ENCODE measurements around the gene ANKRD40. TPM values are rescaled to one million over a fixed set of nuclear protein-coding genes. Genes with fewer than 3 reads are reported as not detected.
"Not testable (repeated sequence)": the region's sequence is repeated elsewhere in the genome, so short reads cannot be mapped to it uniquely, and the experiment has no call there.

Gene ANKRD40
- total and polyA plus RNA-seq, 5 experiments from 2014 or later: 2.8 to 39.5 (median 5.2) TPM

DNA sequence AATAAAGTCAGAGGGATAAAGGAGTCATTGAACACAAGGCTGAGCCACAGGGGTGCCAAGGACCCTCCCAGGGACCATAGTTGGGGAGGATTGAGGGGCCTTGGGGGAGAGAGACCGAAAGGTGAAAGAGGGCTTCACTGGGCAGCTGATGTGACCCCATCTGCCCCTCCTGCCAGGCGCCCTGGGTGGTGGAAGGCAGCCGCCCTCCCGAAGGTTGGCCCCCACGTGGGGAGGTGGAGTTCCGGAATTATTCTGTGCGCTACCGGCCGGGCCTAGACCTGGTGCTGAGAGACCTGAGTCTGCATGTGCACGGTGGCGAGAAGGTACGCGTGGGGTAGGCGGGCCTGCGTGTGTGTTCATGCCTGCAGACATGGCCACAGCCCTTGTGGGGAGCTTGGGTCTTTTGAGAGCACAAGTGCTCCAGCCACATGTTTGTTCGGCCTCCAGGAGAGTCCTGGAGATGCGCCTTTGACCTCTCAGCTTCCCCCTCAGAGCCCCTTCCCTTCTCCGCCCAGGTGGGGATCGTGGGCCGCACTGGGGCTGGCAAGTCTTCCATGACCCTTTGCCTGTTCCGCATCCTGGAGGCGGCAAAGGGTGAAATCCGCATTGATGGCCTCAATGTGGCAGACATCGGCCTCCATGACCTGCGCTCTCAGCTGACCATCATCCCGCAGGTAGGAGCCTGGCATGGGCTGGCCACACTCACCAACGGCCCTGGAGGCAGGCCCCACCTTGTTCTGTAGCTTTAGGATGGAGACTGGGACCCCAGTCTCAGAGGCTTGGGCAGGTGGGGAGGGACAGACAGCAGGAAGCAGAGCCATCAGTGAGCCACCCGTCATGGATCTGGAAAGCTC lies 24.1 kb downstream of the ANKRD40 start:
- Mint-ChIP-seq H3K9me3 (no peaks in the 10 kb centered on the region), H3K4me1 (peaks cover 2 to 7% (median 5%) of the 10 kb centered on the region in 4 donors), H3K36me3 (no peaks in the 10 kb centered on the region), H3K27ac (no peak overlapping the region), H3K27me3 (peaks cover 8 to 31% (median 19%) of the 10 kb centered on the region in 5 donors), H3K4me3 (no peak overlapping the region)
- POLR2A ChIA-PET: no interaction called here
- ATAC-seq (no peak), DNase-seq (no peak)

DNA sequence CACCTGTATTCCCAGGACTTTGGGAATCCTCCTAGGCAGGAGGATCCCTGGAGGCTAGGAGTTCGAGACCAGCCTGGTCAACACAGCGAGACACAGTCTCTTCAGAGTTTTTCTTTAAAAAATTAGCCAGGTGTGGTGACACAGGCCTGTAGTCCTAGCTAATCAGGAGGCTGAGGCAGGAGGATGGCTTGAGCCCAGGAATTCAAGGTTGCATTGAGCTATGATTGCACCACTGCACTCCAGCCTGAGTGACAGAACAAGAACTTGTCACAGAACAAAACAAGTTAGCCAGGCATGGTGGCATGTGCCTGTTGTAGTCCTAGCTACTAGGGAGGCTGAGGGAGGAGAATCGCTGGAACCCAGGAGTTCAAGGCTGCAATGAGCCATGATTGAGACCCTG lies 24.8 kb downstream of the ANKRD40 start:
- Mint-ChIP-seq H3K9me3 (no peaks in the 10 kb centered on the region), H3K4me3 (no peak overlapping the region), H3K27me3 (peaks cover 8 to 31% (median 19%) of the 10 kb centered on the region in 5 donors), H3K4me1 (peaks cover 2 to 7% (median 5%) of the 10 kb centered on the region in 4 donors), H3K27ac (no peak overlapping the region), H3K36me3 (no peaks in the 10 kb centered on the region)
- ATAC-seq (no peak), DNase-seq (no peak)
- POLR2A ChIA-PET: no interaction called here

GRCh38 chr17:50682441-50682840 lies 25.3 kb downstream of the ANKRD40 start:
- Mint-ChIP-seq H3K27me3 (peaks cover 8 to 31% (median 19%) of the 10 kb centered on the region in 5 donors), H3K9me3 (no peaks in the 10 kb centered on the region), H3K4me3 (no peak overlapping the region), H3K4me1 (peaks cover 2 to 7% (median 5%) of the 10 kb centered on the region in 4 donors), H3K36me3 (no peaks in the 10 kb centered on the region), H3K27ac (no peak overlapping the region)
- DNase-seq (no peak), ATAC-seq (no peak)
- POLR2A ChIA-PET: no interaction called here

GRCh38 chr17:50681263-50682200 lies 26.2 kb downstream of the ANKRD40 start:
- no peaks in the 10 kb centered on the region for H3K36me3 Mint-ChIP-seq
- peak overlapping the region in 1 of 10 donors; percentile 56 for H3K4me3 Mint-ChIP-seq
- H3K9me3 Mint-ChIP-seq: no peaks in the 10 kb centered on the region
- POLR2A ChIA-PET: no interaction called here
- H3K4me1 Mint-ChIP-seq: peaks cover 2 to 7% (median 5%) of the 10 kb centered on the region in 4 donors
- ATAC-seq (no peak), DNase-seq (no peak)
- H3K27ac Mint-ChIP-seq: peak overlapping the region in 3 of 10 donors; percentile 8 to 58 (median 48)
- peaks cover 8 to 31% (median 18%) of the 10 kb centered on the region in 5 donors for H3K27me3 Mint-ChIP-seq

- H3K9me3 Mint-ChIP-seq, POLR2A ChIA-PET, H3K36me3 Mint-ChIP-seq, H3K4me1 Mint-ChIP-seq, ATAC-seq, DNase-seq, H3K27ac Mint-ChIP-seq: not testable (repeated sequence)
- peak overlapping the region in 1 of 10 donors; percentile 56 for H3K4me3 Mint-ChIP-seq
- peaks cover 8 to 31% (median 17%) of the 10 kb centered on the region in 5 donors for H3K27me3 Mint-ChIP-seq
Observed at GRCh38 chr17:50680543-50681262, 27.0 kb downstream of the ANKRD40 start.

GRCh38 chr17:50680126-50680525 lies 27.6 kb downstream of the ANKRD40 start:
- no peaks in the 10 kb centered on the region for H3K9me3 Mint-ChIP-seq
- H3K36me3 Mint-ChIP-seq: no peaks in the 10 kb centered on the region
- ATAC-seq (no peak), DNase-seq (no peak)
- POLR2A ChIA-PET: no interaction called here
- H3K27me3 Mint-ChIP-seq: peaks cover 7 to 31% (median 17%) of the 10 kb centered on the region in 5 donors
- peaks cover 2 to 7% (median 5%) of the 10 kb centered on the region in 4 donors for H3K4me1 Mint-ChIP-seq
- H3K4me3 Mint-ChIP-seq: no peak overlapping the region
- peak overlapping the region in 1 of 10 donors; percentile 42 for H3K27ac Mint-ChIP-seq

- Mint-ChIP-seq H3K27ac (no peak overlapping the region), H3K36me3 (no peaks in the 10 kb centered on the region), H3K27me3 (peaks cover 7 to 31% (median 17%) of the 10 kb centered on the region in 5 donors), H3K4me3 (no peak overlapping the region), H3K4me1 (peaks cover 2 to 7% (median 5%) of the 10 kb centered on the region in 4 donors), H3K9me3 (no peaks in the 10 kb centered on the region)
- ATAC-seq (no peak), DNase-seq (no peak)
- POLR2A ChIA-PET: no interaction called here
Observed at GRCh38 chr17:50679008-50679544, 28.6 kb downstream of the ANKRD40 start.

- H3K9me3 Mint-ChIP-seq: no peaks in the 10 kb centered on the region
Observed at GRCh38 chr17:50677851-50678375, 29.8 kb downstream of the ANKRD40 start.

GRCh38 chr17:50676065-50676975 lies 31.4 kb downstream of the ANKRD40 start:
- Mint-ChIP-seq H3K36me3 (no peaks in the 10 kb centered on the region), H3K9me3 (no peaks in the 10 kb centered on the region), H3K27me3 (peaks cover 6 to 20% (median 13%) of the 10 kb centered on the region in 5 donors), H3K4me1 (peaks cover under 1 to 3% (median 3%) of the 10 kb centered on the region in 4 donors), H3K27ac (peak overlapping the region in 1 of 10 donors; percentile 32), H3K4me3 (no peak overlapping the region)
- POLR2A ChIA-PET: no interaction called here
- no peak for DNase-seq
- ATAC-seq: no peak

More at GRCh38 chr17:50677851-50678375, 29.8 kb downstream of the ANKRD40 start:
- Mint-ChIP-seq H3K4me1 (peaks cover 2 to 7% (median 5%) of the 10 kb centered on the region in 4 donors), H3K27me3 (peaks cover 7 to 31% (median 17%) of the 10 kb centered on the region in 5 donors), H3K27ac (peak overlapping the region in 1 of 10 donors; percentile 27), H3K4me3 (no peak overlapping the region), H3K36me3 (no peaks in the 10 kb centered on the region)
- ATAC-seq: no peak
- DNase-seq: no peak
- POLR2A ChIA-PET: no interaction called here

DNA sequence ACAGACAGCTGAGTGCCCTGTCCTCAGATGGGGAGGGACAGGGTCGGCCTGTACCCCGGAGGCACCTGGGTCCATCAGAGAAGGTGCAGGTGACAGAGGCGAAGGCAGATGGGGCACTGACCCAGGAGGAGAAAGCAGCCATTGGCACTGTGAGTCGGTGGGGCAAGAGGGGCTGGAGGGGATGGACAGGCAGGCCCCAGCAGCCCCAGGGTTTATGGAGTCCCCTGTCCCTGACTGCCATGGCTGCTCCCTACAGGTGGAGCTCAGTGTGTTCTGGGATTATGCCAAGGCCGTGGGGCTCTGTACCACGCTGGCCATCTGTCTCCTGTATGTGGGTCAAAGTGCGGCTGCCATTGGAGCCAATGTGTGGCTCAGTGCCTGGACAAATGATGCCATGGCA lies 32.1 kb downstream of the ANKRD40 start:
- POLR2A ChIA-PET: no interaction called here
- Mint-ChIP-seq H3K36me3 (no peaks in the 10 kb centered on the region), H3K9me3 (no peaks in the 10 kb centered on the region), H3K27ac (no peak overlapping the region), H3K4me1 (peaks cover 0 to 2% (median 0%) of the 10 kb centered on the region in 4 donors), H3K4me3 (no peak overlapping the region), H3K27me3 (peaks cover 4 to 13% (median 9%) of the 10 kb centered on the region in 5 donors)
- ATAC-seq (no peak), DNase-seq (no peak)

- peaks cover 0 to 2% (median 0%) of the 10 kb centered on the region in 4 donors for H3K4me1 Mint-ChIP-seq
- no peaks in the 10 kb centered on the region for H3K9me3 Mint-ChIP-seq
- peaks cover 2 to 9% (median 8%) of the 10 kb centered on the region in 5 donors for H3K27me3 Mint-ChIP-seq
- no peak overlapping the region for H3K4me3 Mint-ChIP-seq
- H3K36me3 Mint-ChIP-seq: no peaks in the 10 kb centered on the region
- DNase-seq (no peak), ATAC-seq (no peak)
- H3K27ac Mint-ChIP-seq: no peak overlapping the region
- POLR2A ChIA-PET: no interaction called here
Observed at GRCh38 chr17:50675190-50675589, 32.5 kb downstream of the ANKRD40 start.

Data from naive thymus-derived CD8-positive, alpha-beta T cell (primary cell).